Activated CD4-positive, alpha-beta memory T cell treated with anti-CD3 and anti-CD28 coated beads, Interleukin-2, amount 10 ng/mL, durations not matched to agents 7 days and 5 days (primary cell): ENCODE data around the gene CDRT4. TPM values are rescaled to one million over a fixed set of nuclear protein-coding genes. Genes with fewer than 3 reads are reported as not detected.

Source experiments
- CTCF ChIA-PET: fragments of 350-600 bp; sonication (Branson Sonifier 250); formaldehyde crosslinking; loops from one replicate; lab custom pipeline; 2021; ENCODE audit warnings: antibody characterized with exemption, inconsistent platforms; lab: Charles Lee
- POLR2A ChIA-PET: fragments of 350-600 bp; sonication (Branson Sonifier 250); formaldehyde crosslinking; loops from one replicate; lab custom pipeline; 2021; ENCODE audit warnings: antibody characterized with exemption; lab: Charles Lee
- DNase-seq: peaks from one replicate; pipeline ENCODE4 v3.0.0-alpha.2; 2020
- H3K27ac Mint-ChIP-seq: one replicate; pipeline ENCODE4 v1.8.0; 2021; ENCODE audit warnings: mild to moderate bottlenecking, mixed read lengths
- H3K27me3 Mint-ChIP-seq: one replicate; pipeline ENCODE4 v1.8.0; 2021; ENCODE audit warnings: mixed read lengths
- H3K36me3 Mint-ChIP-seq: one replicate; pipeline ENCODE4 v1.8.0; 2021; ENCODE audit warnings: low read depth, mixed read lengths
- H3K4me1 Mint-ChIP-seq: one replicate; pipeline ENCODE4 v1.8.0; 2021; ENCODE audit warnings: mixed read lengths
- H3K4me3 Mint-ChIP-seq: one replicate; pipeline ENCODE4 v1.8.0; 2021; ENCODE audit warnings: mild to moderate bottlenecking, mixed read lengths
- H3K9me3 Mint-ChIP-seq: one replicate; pipeline ENCODE4 v1.8.0; 2021; ENCODE audit warnings: mixed read lengths
- total RNA-seq, 2 experiments: library from RNA; stranded (reverse); gene quantifications; one replicate each; pipeline ENCODE4 v1.2.3, GENCODE V29; 2021

CDRT4 gene
- total RNA-seq, 2 experiments from 2014 or later, result 5.1 to 5.3 TPM

GRCh38 chr17:15485045-15485444 lies 17.6 kb upstream of the CDRT4 start:
- Mint-ChIP-seq H3K4me1 (no peaks in the 10 kb centered on the region), H3K36me3 (no peaks in the 10 kb centered on the region), H3K9me3 (no peaks in the 10 kb centered on the region), H3K27ac (no peak overlapping the region), H3K4me3 (no peak overlapping the region), H3K27me3 (no peaks in the 10 kb centered on the region)
- ChIA-PET CTCF (interaction anchor here (1.4 kb wide), 1 partner anchor 227 kb away, joined by 4 read pairs; no protein-coding TSS in a partner anchor), POLR2A (no interaction called here)
- no peak for DNase-seq

- Mint-ChIP-seq H3K27ac (no peak overlapping the region), H3K9me3 (no peaks in the 10 kb centered on the region), H3K27me3 (no peaks in the 10 kb centered on the region), H3K4me3 (no peak overlapping the region), H3K36me3 (no peaks in the 10 kb centered on the region), H3K4me1 (no peaks in the 10 kb centered on the region)
- DNase-seq, result no peak
- CTCF ChIA-PET, result interaction anchor here (0.6 to 1.4 kb wide), 2 partner anchors 225 to 889 kb away, joined by 3 to 4 read pairs; no protein-coding TSS in a partner anchor
- POLR2A ChIA-PET, result no interaction called here
Observed at GRCh38 chr17:15483431-15483830, 16.0 kb upstream of the CDRT4 start.

GRCh38 chr17:15482476-15482875 lies 15.1 kb upstream of the CDRT4 start:
- no peaks in the 10 kb centered on the region for H3K36me3 Mint-ChIP-seq
- H3K4me3 Mint-ChIP-seq, result no peak overlapping the region
- no peaks in the 10 kb centered on the region for H3K4me1 Mint-ChIP-seq
- ChIA-PET CTCF (no interaction called here), POLR2A (no interaction called here)
- H3K27me3 Mint-ChIP-seq, result no peaks in the 10 kb centered on the region
- H3K27ac Mint-ChIP-seq, result no peak overlapping the region
- DNase-seq, result no peak
- H3K9me3 Mint-ChIP-seq, result no peaks in the 10 kb centered on the region

GRCh38 chr17:15481481-15481880 lies 14.1 kb upstream of the CDRT4 start:
- no peaks in the 10 kb centered on the region for H3K27me3 Mint-ChIP-seq
- DNase-seq, result no peak
- no peak overlapping the region for H3K4me3 Mint-ChIP-seq
- H3K27ac Mint-ChIP-seq, result no peak overlapping the region
- H3K36me3 Mint-ChIP-seq, result no peaks in the 10 kb centered on the region
- CTCF ChIA-PET, result no interaction called here
- no peaks in the 10 kb centered on the region for H3K9me3 Mint-ChIP-seq
- POLR2A ChIA-PET, result no interaction called here
- no peaks in the 10 kb centered on the region for H3K4me1 Mint-ChIP-seq

- Mint-ChIP-seq H3K9me3 (no peaks in the 10 kb centered on the region), H3K36me3 (no peaks in the 10 kb centered on the region), H3K27ac (no peak overlapping the region), H3K4me1 (no peaks in the 10 kb centered on the region), H3K4me3 (no peak overlapping the region), H3K27me3 (no peaks in the 10 kb centered on the region)
- no peak for DNase-seq
- CTCF ChIA-PET, result no interaction called here
- POLR2A ChIA-PET, result no interaction called here
Observed at GRCh38 chr17:15480204-15480603, 12.8 kb upstream of the CDRT4 start.

- Mint-ChIP-seq H3K27ac (no peak overlapping the region), H3K4me3 (no peak overlapping the region), H3K36me3 (no peaks in the 10 kb centered on the region), H3K27me3 (no peaks in the 10 kb centered on the region), H3K9me3 (no peaks in the 10 kb centered on the region), H3K4me1 (no peaks in the 10 kb centered on the region)
- POLR2A ChIA-PET, result no interaction called here
- DNase-seq, result no peak
- CTCF ChIA-PET, result no interaction called here
Observed at GRCh38 chr17:15479703-15480102, 12.3 kb upstream of the CDRT4 start.

- ChIA-PET POLR2A (no interaction called here), CTCF (no interaction called here)
- no peaks in the 10 kb centered on the region for H3K4me1 Mint-ChIP-seq
- DNase-seq, result no peak
- peaks cover 3% of the 10 kb centered on the region for H3K36me3 Mint-ChIP-seq
- no peaks in the 10 kb centered on the region for H3K27me3 Mint-ChIP-seq
- H3K27ac Mint-ChIP-seq, result no peak overlapping the region
- no peaks in the 10 kb centered on the region for H3K9me3 Mint-ChIP-seq
- no peak overlapping the region for H3K4me3 Mint-ChIP-seq
Observed at GRCh38 chr17:15478845-15479244, 11.4 kb upstream of the CDRT4 start.

GRCh38 chr17:15475631-15476354 lies 8.4 kb upstream of the CDRT4 start:
- ChIA-PET POLR2A (no interaction called here), CTCF (no interaction called here)
- Mint-ChIP-seq H3K9me3 (no peaks in the 10 kb centered on the region), H3K4me3 (no peak overlapping the region), H3K27me3 (no peaks in the 10 kb centered on the region), H3K4me1 (no peaks in the 10 kb centered on the region), H3K36me3 (peaks cover 3% of the 10 kb centered on the region), H3K27ac (no peak overlapping the region)
- no peak for DNase-seq

- H3K27me3 Mint-ChIP-seq, result no peaks in the 10 kb centered on the region
- DNase-seq, result no peak
- H3K36me3 Mint-ChIP-seq, result peaks cover 3% of the 10 kb centered on the region
- CTCF ChIA-PET, result no interaction called here
- no peak overlapping the region for H3K27ac Mint-ChIP-seq
- no peak overlapping the region for H3K4me3 Mint-ChIP-seq
- H3K9me3 Mint-ChIP-seq, result no peaks in the 10 kb centered on the region
- POLR2A ChIA-PET, result no interaction called here
- H3K4me1 Mint-ChIP-seq, result no peaks in the 10 kb centered on the region
Observed at GRCh38 chr17:15472891-15473290, 5.5 kb upstream of the CDRT4 start.

- H3K36me3 Mint-ChIP-seq, result peaks cover 3% of the 10 kb centered on the region
- no peak overlapping the region for H3K27ac Mint-ChIP-seq
- POLR2A ChIA-PET, result no interaction called here
- H3K27me3 Mint-ChIP-seq, result no peaks in the 10 kb centered on the region
- H3K4me1 Mint-ChIP-seq, result no peaks in the 10 kb centered on the region
- CTCF ChIA-PET, result interaction anchor here (1.5 kb wide), 1 partner anchor 32 kb away, joined by 4 read pairs; no protein-coding TSS in a partner anchor
- H3K9me3 Mint-ChIP-seq, result no peaks in the 10 kb centered on the region
- H3K4me3 Mint-ChIP-seq, result no peak overlapping the region
- DNase-seq, result no peak
Observed at GRCh38 chr17:15470536-15470935, 3.1 kb upstream of the CDRT4 start.

GRCh38 chr17:15469260-15469659 lies 1.8 kb upstream of the CDRT4 start:
- Mint-ChIP-seq H3K36me3 (no peaks in the 10 kb centered on the region), H3K27me3 (no peaks in the 10 kb centered on the region), H3K4me3 (no peak overlapping the region), H3K4me1 (no peaks in the 10 kb centered on the region), H3K27ac (no peak overlapping the region), H3K9me3 (no peaks in the 10 kb centered on the region)
- ChIA-PET CTCF (no interaction called here), POLR2A (no interaction called here)
- DNase-seq, result no peak

GRCh38 chr17:15468126-15468525 lies 705 bp upstream of the CDRT4 start:
- DNase-seq, result no peak
- H3K27me3 Mint-ChIP-seq, result no peaks in the 10 kb centered on the region
- no peak overlapping the region for H3K4me3 Mint-ChIP-seq
- no peak overlapping the region for H3K27ac Mint-ChIP-seq
- no peaks in the 10 kb centered on the region for H3K36me3 Mint-ChIP-seq
- POLR2A ChIA-PET, result no interaction called here
- no peaks in the 10 kb centered on the region for H3K4me1 Mint-ChIP-seq
- CTCF ChIA-PET, result no interaction called here
- H3K9me3 Mint-ChIP-seq, result no peaks in the 10 kb centered on the region

GRCh38 chr17:15466131-15466530 lies 1.3 kb downstream of the CDRT4 start:
- H3K4me1 Mint-ChIP-seq, result no peaks in the 10 kb centered on the region
- H3K27ac Mint-ChIP-seq, result no peak overlapping the region
- no peak overlapping the region for H3K4me3 Mint-ChIP-seq
- ChIA-PET CTCF (no interaction called here), POLR2A (no interaction called here)
- no peaks in the 10 kb centered on the region for H3K36me3 Mint-ChIP-seq
- H3K27me3 Mint-ChIP-seq, result no peaks in the 10 kb centered on the region
- no peak for DNase-seq
- peaks cover 3% of the 10 kb centered on the region for H3K9me3 Mint-ChIP-seq

- DNase-seq, result no peak
- POLR2A ChIA-PET, result no interaction called here
- Mint-ChIP-seq H3K36me3 (no peaks in the 10 kb centered on the region), H3K27me3 (no peaks in the 10 kb centered on the region), H3K9me3 (peaks cover 3% of the 10 kb centered on the region), H3K4me3 (no peak overlapping the region), H3K4me1 (no peaks in the 10 kb centered on the region), H3K27ac (no peak overlapping the region)
- CTCF ChIA-PET, result no interaction called here
Observed at GRCh38 chr17:15465045-15465701, 2.2 kb downstream of the CDRT4 start.
